Measurements from ENCODE around the gene IGFBP2. TPM values are rescaled to one million over a fixed set of nuclear protein-coding genes. Genes with fewer than 3 reads are reported as not detected.

IGFBP2 gene
- total and polyA plus RNA-seq, 2 experiments from 2014 or later = 177 to 364 TPM

DNA sequence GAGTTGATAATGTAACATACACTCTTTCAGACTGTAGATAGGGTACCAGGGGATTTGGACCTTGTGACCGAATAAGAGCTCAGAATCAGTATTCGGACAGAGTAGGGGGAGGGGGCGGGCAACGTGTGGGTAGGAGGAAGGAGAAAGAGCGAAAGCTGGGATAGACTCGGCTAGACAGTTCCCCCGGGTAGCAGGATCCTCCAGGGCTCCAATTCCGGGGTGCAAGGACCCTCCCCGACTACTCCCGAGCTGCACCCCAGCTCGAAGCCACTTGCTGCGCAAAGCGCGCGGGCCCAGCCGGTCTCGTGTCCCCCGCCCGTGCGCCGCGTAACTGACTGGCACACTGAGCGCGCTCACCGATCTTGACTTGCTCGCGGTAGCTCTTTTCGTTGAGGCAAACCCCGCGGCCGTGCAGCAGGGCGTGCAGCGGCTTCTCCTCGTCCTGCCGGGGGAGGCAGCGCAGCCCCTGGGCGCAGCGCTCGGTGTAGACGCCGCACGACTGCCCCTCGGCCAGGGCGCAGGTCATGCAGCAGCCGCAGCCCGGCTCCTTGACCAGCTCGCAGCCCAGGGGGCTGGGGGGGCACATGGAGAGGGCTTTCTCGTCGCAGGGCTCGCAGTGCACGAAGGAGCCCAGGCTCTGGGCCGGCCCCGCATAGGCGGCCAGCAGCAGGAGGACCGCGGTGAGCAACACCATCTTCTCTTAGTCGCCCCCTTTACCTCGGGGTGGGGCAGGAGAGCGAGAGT is 61.0 kb downstream of the IGFBP2 start:
- Mint-ChIP-seq H3K27ac (no peak overlapping the region), H3K4me1 (peaks cover 37% of the 10 kb centered on the region), H3K36me3 (ENCODE audit: low read depth) (no peaks in the 10 kb centered on the region), H3K9me3 (no peaks in the 10 kb centered on the region), H3K4me3 (peak overlapping the region; percentile 84), H3K27me3 (ENCODE audit: insufficient read depth, low read depth, poor library complexity) (peaks cover 34% of the 10 kb centered on the region)
- DNase-seq (ENCODE audit: low spot score) (peak; percentile 84), ATAC-seq (peak; percentile 28)
- peak overlapping the region; percentile 76 for H2AFZ ChIP-seq
- no peaks in the 10 kb centered on the region for H3K79me2 ChIP-seq (replicated peaks; ENCODE audit: insufficient read depth)
- H4K20me1 ChIP-seq (replicated peaks; ENCODE audit: insufficient read depth) = no peaks in the 10 kb centered on the region
- no peaks in the 10 kb centered on the region for H3K9me2 ChIP-seq (ENCODE audit: insufficient read depth)
- TF ChIP-seq, protein P1, sequence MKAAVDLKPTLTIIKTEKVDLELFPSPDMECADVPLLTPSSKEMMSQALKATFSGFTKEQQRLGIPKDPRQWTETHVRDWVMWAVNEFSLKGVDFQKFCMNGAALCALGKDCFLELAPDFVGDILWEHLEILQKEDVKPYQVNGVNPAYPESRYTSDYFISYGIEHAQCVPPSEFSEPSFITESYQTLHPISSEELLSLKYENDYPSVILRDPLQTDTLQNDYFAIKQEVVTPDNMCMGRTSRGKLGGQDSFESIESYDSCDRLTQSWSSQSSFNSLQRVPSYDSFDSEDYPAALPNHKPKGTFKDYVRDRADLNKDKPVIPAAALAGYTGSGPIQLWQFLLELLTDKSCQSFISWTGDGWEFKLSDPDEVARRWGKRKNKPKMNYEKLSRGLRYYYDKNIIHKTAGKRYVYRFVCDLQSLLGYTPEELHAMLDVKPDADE (IDR thresholded peaks at IDR 0.05) = no peak
- TF ChIP-seq POLR2AphosphoS5 (IDR thresholded peaks at IDR 0.05; ENCODE audit: low read depth) (0 out of 2 replicates have a peak, but pooled peaks have one; percentile 17), STAT1 (IDR thresholded peaks at IDR 0.05; ENCODE audit: unreplicated experiment) (no peak)
- TF ChIP-seq, protein P2, sequence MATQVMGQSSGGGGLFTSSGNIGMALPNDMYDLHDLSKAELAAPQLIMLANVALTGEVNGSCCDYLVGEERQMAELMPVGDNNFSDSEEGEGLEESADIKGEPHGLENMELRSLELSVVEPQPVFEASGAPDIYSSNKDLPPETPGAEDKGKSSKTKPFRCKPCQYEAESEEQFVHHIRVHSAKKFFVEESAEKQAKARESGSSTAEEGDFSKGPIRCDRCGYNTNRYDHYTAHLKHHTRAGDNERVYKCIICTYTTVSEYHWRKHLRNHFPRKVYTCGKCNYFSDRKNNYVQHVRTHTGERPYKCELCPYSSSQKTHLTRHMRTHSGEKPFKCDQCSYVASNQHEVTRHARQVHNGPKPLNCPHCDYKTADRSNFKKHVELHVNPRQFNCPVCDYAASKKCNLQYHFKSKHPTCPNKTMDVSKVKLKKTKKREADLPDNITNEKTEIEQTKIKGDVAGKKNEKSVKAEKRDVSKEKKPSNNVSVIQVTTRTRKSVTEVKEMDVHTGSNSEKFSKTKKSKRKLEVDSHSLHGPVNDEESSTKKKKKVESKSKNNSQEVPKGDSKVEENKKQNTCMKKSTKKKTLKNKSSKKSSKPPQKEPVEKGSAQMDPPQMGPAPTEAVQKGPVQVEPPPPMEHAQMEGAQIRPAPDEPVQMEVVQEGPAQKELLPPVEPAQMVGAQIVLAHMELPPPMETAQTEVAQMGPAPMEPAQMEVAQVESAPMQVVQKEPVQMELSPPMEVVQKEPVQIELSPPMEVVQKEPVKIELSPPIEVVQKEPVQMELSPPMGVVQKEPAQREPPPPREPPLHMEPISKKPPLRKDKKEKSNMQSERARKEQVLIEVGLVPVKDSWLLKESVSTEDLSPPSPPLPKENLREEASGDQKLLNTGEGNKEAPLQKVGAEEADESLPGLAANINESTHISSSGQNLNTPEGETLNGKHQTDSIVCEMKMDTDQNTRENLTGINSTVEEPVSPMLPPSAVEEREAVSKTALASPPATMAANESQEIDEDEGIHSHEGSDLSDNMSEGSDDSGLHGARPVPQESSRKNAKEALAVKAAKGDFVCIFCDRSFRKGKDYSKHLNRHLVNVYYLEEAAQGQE (IDR thresholded peaks at IDR 0.05; ENCODE audit: unreplicated experiment) = no peak
- TF ChIP-seq, protein P3, sequence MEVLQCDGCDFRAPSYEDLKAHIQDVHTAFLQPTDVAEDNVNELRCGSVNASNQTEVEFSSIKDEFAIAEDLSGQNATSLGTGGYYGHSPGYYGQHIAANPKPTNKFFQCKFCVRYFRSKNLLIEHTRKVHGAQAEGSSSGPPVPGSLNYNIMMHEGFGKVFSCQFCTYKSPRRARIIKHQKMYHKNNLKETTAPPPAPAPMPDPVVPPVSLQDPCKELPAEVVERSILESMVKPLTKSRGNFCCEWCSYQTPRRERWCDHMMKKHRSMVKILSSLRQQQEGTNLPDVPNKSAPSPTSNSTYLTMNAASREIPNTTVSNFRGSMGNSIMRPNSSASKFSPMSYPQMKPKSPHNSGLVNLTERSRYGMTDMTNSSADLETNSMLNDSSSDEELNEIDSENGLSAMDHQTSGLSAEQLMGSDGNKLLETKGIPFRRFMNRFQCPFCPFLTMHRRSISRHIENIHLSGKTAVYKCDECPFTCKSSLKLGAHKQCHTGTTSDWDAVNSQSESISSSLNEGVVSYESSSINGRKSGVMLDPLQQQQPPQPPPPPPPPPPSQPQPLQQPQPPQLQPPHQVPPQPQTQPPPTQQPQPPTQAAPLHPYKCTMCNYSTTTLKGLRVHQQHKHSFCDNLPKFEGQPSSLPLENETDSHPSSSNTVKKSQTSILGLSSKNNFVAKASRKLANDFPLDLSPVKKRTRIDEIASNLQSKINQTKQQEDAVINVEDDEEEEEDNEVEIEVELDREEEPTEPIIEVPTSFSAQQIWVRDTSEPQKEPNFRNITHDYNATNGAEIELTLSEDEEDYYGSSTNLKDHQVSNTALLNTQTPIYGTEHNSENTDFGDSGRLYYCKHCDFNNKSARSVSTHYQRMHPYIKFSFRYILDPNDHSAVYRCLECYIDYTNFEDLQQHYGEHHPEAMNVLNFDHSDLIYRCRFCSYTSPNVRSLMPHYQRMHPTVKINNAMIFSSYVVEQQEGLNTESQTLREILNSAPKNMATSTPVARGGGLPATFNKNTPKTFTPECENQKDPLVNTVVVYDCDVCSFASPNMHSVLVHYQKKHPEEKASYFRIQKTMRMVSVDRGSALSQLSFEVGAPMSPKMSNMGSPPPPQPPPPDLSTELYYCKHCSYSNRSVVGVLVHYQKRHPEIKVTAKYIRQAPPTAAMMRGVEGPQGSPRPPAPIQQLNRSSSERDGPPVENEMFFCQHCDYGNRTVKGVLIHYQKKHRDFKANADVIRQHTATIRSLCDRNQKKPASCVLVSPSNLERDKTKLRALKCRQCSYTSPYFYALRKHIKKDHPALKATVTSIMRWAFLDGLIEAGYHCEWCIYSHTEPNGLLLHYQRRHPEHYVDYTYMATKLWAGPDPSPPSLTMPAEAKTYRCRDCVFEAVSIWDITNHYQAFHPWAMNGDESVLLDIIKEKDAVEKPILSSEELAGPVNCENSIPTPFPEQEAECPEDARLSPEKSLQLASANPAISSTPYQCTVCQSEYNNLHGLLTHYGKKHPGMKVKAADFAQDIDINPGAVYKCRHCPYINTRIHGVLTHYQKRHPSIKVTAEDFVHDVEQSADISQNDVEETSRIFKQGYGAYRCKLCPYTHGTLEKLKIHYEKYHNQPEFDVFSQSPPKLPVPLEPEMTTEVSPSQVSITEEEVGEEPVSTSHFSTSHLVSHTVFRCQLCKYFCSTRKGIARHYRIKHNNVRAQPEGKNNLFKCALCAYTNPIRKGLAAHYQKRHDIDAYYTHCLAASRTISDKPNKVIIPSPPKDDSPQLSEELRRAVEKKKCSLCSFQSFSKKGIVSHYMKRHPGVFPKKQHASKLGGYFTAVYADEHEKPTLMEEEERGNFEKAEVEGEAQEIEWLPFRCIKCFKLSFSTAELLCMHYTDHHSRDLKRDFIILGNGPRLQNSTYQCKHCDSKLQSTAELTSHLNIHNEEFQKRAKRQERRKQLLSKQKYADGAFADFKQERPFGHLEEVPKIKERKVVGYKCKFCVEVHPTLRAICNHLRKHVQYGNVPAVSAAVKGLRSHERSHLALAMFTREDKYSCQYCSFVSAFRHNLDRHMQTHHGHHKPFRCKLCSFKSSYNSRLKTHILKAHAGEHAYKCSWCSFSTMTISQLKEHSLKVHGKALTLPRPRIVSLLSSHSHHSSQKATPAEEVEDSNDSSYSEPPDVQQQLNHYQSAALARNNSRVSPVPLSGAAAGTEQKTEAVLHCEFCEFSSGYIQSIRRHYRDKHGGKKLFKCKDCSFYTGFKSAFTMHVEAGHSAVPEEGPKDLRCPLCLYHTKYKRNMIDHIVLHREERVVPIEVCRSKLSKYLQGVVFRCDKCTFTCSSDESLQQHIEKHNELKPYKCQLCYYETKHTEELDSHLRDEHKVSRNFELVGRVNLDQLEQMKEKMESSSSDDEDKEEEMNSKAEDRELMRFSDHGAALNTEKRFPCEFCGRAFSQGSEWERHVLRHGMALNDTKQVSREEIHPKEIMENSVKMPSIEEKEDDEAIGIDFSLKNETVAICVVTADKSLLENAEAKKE (CRISPR knock-in tag; IDR thresholded peaks at IDR 0.05) = no peak
- peak overlapping the region; percentile 77 for H3K4me3 ChIP-seq
- H3K4me2 ChIP-seq = peak overlapping the region; percentile 98
- no peaks in the 10 kb centered on the region for H3K36me3 ChIP-seq (ENCODE audit: insufficient read depth)
- H3K27me3 ChIP-seq (ENCODE audit: insufficient read depth) = peaks cover 50% of the 10 kb centered on the region
- no peak overlapping the region for H3K27ac ChIP-seq (ENCODE audit: low read depth)
- 0 out of 2 replicates have a peak, but pooled peaks cover 4% of the 10 kb centered on the region for H3F3A ChIP-seq (replicated peaks; ENCODE audit: low read depth)
- H3K4me1 ChIP-seq (ENCODE audit: insufficient read depth) = peaks cover 28% of the 10 kb centered on the region
